ENCODE data around the gene TCERG1.

Gene TCERG1

GRCh38 chr5:146484714-146485391 lies 37.7 kb downstream of the TCERG1 start:
- H3K4me3 ChIP-seq (ENCODE audit: low read depth, low read length), result no peak overlapping the region
- no peak for DNase-seq (ENCODE audit: low read depth)
- no peak for TF ChIP-seq CTCF (IDR thresholded peaks at IDR 0.05; ENCODE audit: low read depth, low read length, missing control alignments)

- TF ChIP-seq CTCF (IDR thresholded peaks at IDR 0.05; ENCODE audit: low read depth, low read length, missing control alignments), result no peak
- H3K4me3 ChIP-seq (ENCODE audit: low read depth, low read length), result no peak overlapping the region
- DNase-seq (ENCODE audit: low read depth), result no peak
These were observed 43.1 kb downstream of the TCERG1 start for GRCh38 chr5:146490089-146490843.

GRCh38 chr5:146494656-146495055 lies 47.5 kb downstream of the TCERG1 start:
- no peak for DNase-seq (ENCODE audit: low read depth)
- no peak overlapping the region for H3K4me3 ChIP-seq (ENCODE audit: low read depth, low read length)
- no peak for TF ChIP-seq CTCF (IDR thresholded peaks at IDR 0.05; ENCODE audit: low read depth, low read length, missing control alignments)

GRCh38 chr5:146499680-146500079 lies 52.5 kb downstream of the TCERG1 start:
- H3K4me3 ChIP-seq (ENCODE audit: low read depth, low read length), result no peak overlapping the region
- no peak for TF ChIP-seq CTCF (IDR thresholded peaks at IDR 0.05; ENCODE audit: low read depth, low read length, missing control alignments)
- DNase-seq (ENCODE audit: low read depth), result no peak

- no peak for DNase-seq (ENCODE audit: low read depth)
- no peak overlapping the region for H3K4me3 ChIP-seq (ENCODE audit: low read depth, low read length)
- no peak for TF ChIP-seq CTCF (IDR thresholded peaks at IDR 0.05; ENCODE audit: low read depth, low read length, missing control alignments)
These were observed 60.3 kb downstream of the TCERG1 start for GRCh38 chr5:146507428-146507827.

- no peak for TF ChIP-seq CTCF (IDR thresholded peaks at IDR 0.05; ENCODE audit: low read depth, low read length, missing control alignments)
- no peak overlapping the region for H3K4me3 ChIP-seq (ENCODE audit: low read depth, low read length)
- no peak for DNase-seq (ENCODE audit: low read depth)
These were observed 63.5 kb downstream of the TCERG1 start for GRCh38 chr5:146510559-146511125.

Data from GM12864 (cell line).